GM12865 (cell line): ENCODE results near the gene SMARCAL1.

Experiments used
- DNase-seq: peaks from one replicate; pipeline ENCODE4 v3.0.0; 2010; ENCODE audit warnings: low read depth
- H3K4me3 ChIP-seq: 2 replicates; pipeline ENCODE4 v1.5.1; 2011; ENCODE audit warnings: mild to moderate bottlenecking, low read depth, low read length, control low read depth
- CTCF ChIP-seq: IDR thresholded peaks from 2 replicates; pipeline ENCODE4 v1.5.1; 2011; ENCODE audit warnings: low read length, control low read depth, low read depth, inconsistent platforms; ENCODE audit not compliant: insufficient read depth; ENCODE audit errors: missing control alignments

Gene SMARCAL1

GRCh38 chr2:216416571-216417307, 4.5 kb downstream of the SMARCAL1 start:
- no peak for DNase-seq

GRCh38 chr2:216418981-216419380, 6.7 kb downstream of the SMARCAL1 start:
- DNase-seq, result no peak

More at GRCh38 chr2:216416571-216417307, 4.5 kb downstream of the SMARCAL1 start:
- no peak overlapping the region for H3K4me3 ChIP-seq
- TF ChIP-seq CTCF, result no peak

GRCh38 chr2:216420367-216421101, 8.2 kb downstream of the SMARCAL1 start:
- no peak for TF ChIP-seq CTCF
- H3K4me3 ChIP-seq, result no peak overlapping the region
- DNase-seq, result no peak

More at GRCh38 chr2:216418981-216419380, 6.7 kb downstream of the SMARCAL1 start:
- no peak for TF ChIP-seq CTCF
- no peak overlapping the region for H3K4me3 ChIP-seq

DNA sequence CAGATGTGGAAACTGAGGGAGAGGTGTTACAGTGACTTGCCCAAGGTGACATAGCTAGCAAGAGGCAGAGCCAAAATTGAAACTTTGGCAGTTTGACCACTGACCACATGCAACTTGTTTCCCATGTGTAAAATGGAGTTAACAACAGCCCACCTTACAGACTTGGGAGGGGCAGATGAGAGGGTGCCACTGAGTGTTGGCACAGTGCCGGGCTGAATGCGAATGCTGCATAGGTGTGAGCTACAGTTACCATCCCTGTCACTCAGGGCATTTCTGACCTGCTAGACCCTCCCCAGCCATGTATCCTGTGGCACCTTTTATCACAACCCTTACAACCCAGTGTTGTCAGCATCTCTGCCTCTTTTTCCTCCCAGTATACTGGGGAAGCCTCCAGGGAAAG, 10.8 kb downstream of the SMARCAL1 start:
- DNase-seq, result no peak
- TF ChIP-seq CTCF, result no peak
- H3K4me3 ChIP-seq, result no peak overlapping the region

DNA sequence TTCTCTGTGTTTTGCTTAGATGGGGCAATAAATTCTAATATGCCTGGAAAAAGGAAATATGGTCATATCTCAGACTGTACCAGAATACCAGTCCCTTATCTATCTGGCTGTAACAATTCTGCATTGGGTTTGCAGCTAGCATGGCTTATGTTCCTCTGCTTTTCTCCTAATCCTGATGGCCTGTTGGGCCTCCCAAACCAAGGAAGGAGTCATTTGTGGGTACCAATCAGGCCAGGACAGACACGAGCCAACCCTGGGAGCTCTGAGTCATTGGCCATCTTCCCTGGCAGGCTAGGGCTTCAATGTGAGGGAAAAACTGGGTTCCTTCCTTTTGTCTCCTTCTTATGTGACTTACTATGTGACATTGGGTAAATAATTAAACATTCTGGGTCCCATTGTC, 12.0 kb downstream of the SMARCAL1 start:
- no peak for TF ChIP-seq CTCF
- no peak overlapping the region for H3K4me3 ChIP-seq
- DNase-seq, result no peak

DNA sequence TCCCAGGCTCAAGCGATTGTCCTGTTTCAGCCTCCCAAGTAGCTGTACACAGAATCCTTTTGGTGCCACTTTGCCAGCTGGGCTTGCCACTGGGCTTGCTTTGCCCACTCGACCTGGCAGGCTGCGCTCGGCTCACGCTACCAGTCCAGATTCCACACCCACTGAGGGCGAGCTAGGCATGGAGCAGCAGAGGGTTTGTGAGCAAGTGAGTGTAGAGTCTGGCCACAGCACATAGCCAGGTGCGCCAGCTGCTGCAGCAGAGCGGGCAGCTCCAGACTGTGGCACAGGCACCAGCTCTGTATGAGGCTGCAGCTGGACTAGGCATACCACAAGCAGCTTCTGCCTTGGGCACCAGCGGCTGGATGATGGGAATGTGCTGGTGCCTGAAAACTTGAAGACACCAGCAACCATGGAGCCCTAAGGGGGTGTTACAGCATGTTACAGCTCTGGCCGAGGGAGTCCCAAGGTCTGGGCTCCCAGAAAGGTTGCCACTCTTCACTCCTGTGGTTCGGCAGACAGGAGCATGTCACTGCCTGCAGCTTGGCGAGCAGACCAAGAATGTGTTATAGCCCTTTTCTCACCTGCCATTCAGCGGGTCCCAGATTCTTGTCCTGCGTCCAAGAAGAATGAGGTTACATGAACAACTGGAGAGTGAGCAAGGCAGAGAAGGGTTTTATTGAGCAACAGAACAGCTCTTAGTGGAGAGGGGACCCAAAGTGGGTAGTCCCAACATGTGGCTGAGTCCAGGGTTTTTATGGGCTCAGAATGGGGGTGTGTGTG, 12.9 kb downstream of the SMARCAL1 start:
- H3K4me3 ChIP-seq, result no peak overlapping the region
- DNase-seq, result no peak
- TF ChIP-seq CTCF, result no peak
